K562 (cell line): ENCODE results near the gene DNMT3A. TPM values are rescaled to one million over a fixed set of nuclear protein-coding genes. Genes with fewer than 3 reads are reported as not detected.

ENCODE experiments used
- ATAC-seq: fragments of 200-7000 bp; cut with Tn5 transposase; 3 replicates; pipeline ENCODE4 v1.9.1; 2020; ENCODE audit warnings: moderate library complexity
- BruUV-seq: library from RNA; stranded (reverse); fragments of 400-500 nt; replicated peaks from 2 replicates; lab custom pipeline; 2021; lab: Mats Ljungman, UMichigan
- CTCF ChIA-PET: fragments of 300-600 bp; formaldehyde crosslinking; extraction: SDS; loops from one replicate; lab custom pipeline; 2021; ENCODE audit warnings: low intra/inter-chr PET ratio; lab: Yijun Ruan, JAX
- POLR2A ChIA-PET: fragments of 300-600, 350-650 bp; sonication (Branson Sonifier 250); formaldehyde crosslinking; extraction: SDS; loops from one replicate; lab custom pipeline; 2021; ENCODE audit warnings: antibody characterized with exemption, inconsistent platforms; lab: Yijun Ruan, JAX
- DNase-seq, 4 experiments: peaks; one replicate each; pipeline versions ENCODE4 v3.0.0 to v3.0.0-alpha.2; 2011 to 2018; ENCODE audit warnings: low spot score in 3 of 4, mixed read lengths in 3 of 4; ENCODE audit errors: extremely low read depth in 1 of 4
- FAIRE-seq: peaks from 2 replicates; lab custom pipeline; 2011; peaks lifted over from hg19 to GRCh38; lab: Jason Lieb, UNC
- H2AFZ ChIP-seq: 2 replicates; pipeline ENCODE4 v1.6.0; 2011; ENCODE audit warnings: low read depth, low read length, control low read depth, inconsistent platforms
- H3K27ac ChIP-seq: fragments of 200-600 bp; 3 replicates; pipeline ENCODE4 v1.8.0; 2011; ENCODE audit warnings: low read depth, mild to moderate bottlenecking, control low read depth, inconsistent platforms, low read length, moderate library complexity, mixed read lengths; ENCODE audit errors: extremely low read depth
- H3K27me3 ChIP-seq, 2 experiments: fragments of 300-600 bp in 1 of 2; 2 replicates in 1 of 2; 3 replicates in 1 of 2; pipeline versions ENCODE4 v1.6.0 to v1.8.0; 2011; ENCODE audit warnings: inconsistent platforms in 2 of 2, low read length in 2 of 2, mild to moderate bottlenecking in 1 of 2, mixed read lengths in 1 of 2, moderate library complexity in 1 of 2; ENCODE audit not compliant: control insufficient read depth in 2 of 2, insufficient read depth in 2 of 2
- H3K36me3 ChIP-seq: fragments of 300-600 bp; 3 replicates; pipeline ENCODE4 v1.8.0; 2011; ENCODE audit warnings: mild to moderate bottlenecking, low read length, inconsistent platforms; ENCODE audit not compliant: control insufficient read depth, insufficient read depth
- H3K4me1 ChIP-seq, 2 experiments: fragments of 200-600 bp in 1 of 2; replicated peaks in 1 of 2; 2 replicates in 1 of 2; 3 replicates in 1 of 2; pipeline versions ENCODE4 v1.5.1 to v1.8.0; 2011; ENCODE audit warnings: inconsistent platforms in 2 of 2, low read length in 2 of 2, mild to moderate bottlenecking in 1 of 2, mixed read lengths in 1 of 2, moderate library complexity in 1 of 2; ENCODE audit not compliant: control insufficient read depth in 2 of 2, insufficient read depth in 2 of 2
- H3K4me2 ChIP-seq: 2 replicates; pipeline ENCODE4 v1.6.1; 2011; ENCODE audit warnings: low read length, control low read depth, inconsistent platforms, mixed read lengths; ENCODE audit not compliant: insufficient read depth
- H3K4me3 ChIP-seq: fragments of 200-600 bp; sonication (generic), shearing (Covaris generic); 2 replicates; pipeline ENCODE4 v1.5.1; 2016; ENCODE audit warnings: control low read depth, inconsistent platforms
- H3K79me2 ChIP-seq: fragments of 200-600 bp; 3 replicates; pipeline ENCODE4 v1.8.0; 2011; ENCODE audit warnings: low read length, inconsistent platforms; ENCODE audit not compliant: control insufficient read depth, insufficient read depth
- H3K9ac ChIP-seq, 2 experiments: 2 replicates each; pipeline versions ENCODE4 v1.6.0 to v1.6.1; 2011; ENCODE audit warnings: low read depth in 2 of 2, low read length in 2 of 2, control low read depth in 1 of 2, inconsistent platforms in 1 of 2, mild to moderate bottlenecking in 1 of 2, mixed read lengths in 1 of 2; ENCODE audit not compliant: insufficient read depth in 1 of 2
- H3K9me1 ChIP-seq: one replicate; pipeline ENCODE4 v1.6.0; 2011; ENCODE audit warnings: inconsistent platforms, mild to moderate bottlenecking, low read length, moderate library complexity; ENCODE audit not compliant: control insufficient read depth, insufficient read depth
- H3K9me3 ChIP-seq: replicated peaks from 2 replicates; pipeline ENCODE4 v1.5.1; 2011; ENCODE audit warnings: low read depth, low read length, inconsistent platforms; ENCODE audit not compliant: control insufficient read depth, insufficient read depth
- H4K20me1 ChIP-seq: replicated peaks from 2 replicates; pipeline ENCODE4 v1.6.1; 2011; ENCODE audit warnings: low read length, inconsistent platforms, mixed read lengths; ENCODE audit not compliant: control insufficient read depth, insufficient read depth
- ARID4B ChIP-seq: sonication (generic); formaldehyde crosslinking; IDR thresholded peaks from 2 replicates; pipeline ENCODE4 v1.8.0; 2022; ENCODE audit warnings: mild to moderate bottlenecking, missing genetic modification reagents
- BDP1 ChIP-seq: IDR thresholded peaks from 3 replicates; pipeline ENCODE4 v1.6.1; 2011; ENCODE audit not compliant: insufficient read length, insufficient read depth
- HDAC8 ChIP-seq: fragments of 450-650 bp; IDR thresholded peaks from 2 replicates; pipeline ENCODE4 v1.6.1; 2016; ENCODE audit warnings: mild to moderate bottlenecking, missing genetic modification characterization, moderate library complexity, missing compliant biosample characterization
- HOXB6 ChIP-seq: fragments of 250-450 bp; sonication (Bioruptor Pico); IDR thresholded peaks from 2 replicates; pipeline ENCODE4 v1.5.1; 2022; ENCODE audit warnings: mild to moderate bottlenecking, borderline replicate concordance
- NCOA4 ChIP-seq: fragments of 450-650 bp; IDR thresholded peaks from 2 replicates; pipeline ENCODE4 v1.6.1; 2018; ENCODE audit warnings: mild to moderate bottlenecking; ENCODE audit not compliant: partially characterized antibody
- NFE2 ChIP-seq: IDR thresholded peaks from 2 replicates; pipeline ENCODE4 v1.6.1; 2014; ENCODE audit warnings: antibody characterized with exemption, low read depth
- PHB2 ChIP-seq: fragments of 450-650 bp; IDR thresholded peaks from 2 replicates; pipeline ENCODE4 v1.6.1; 2017; ENCODE audit warnings: low read depth
- SMARCB1 ChIP-seq: IDR thresholded peaks from 2 replicates; pipeline ENCODE4 v1.6.1; 2011; ENCODE audit warnings: improper control_type of control experiment, low read depth; ENCODE audit not compliant: insufficient read length
- ZBTB33 ChIP-seq: sonication (generic); formaldehyde crosslinking; IDR thresholded peaks from 2 replicates; pipeline ENCODE4 v1.8.1; 2023; ENCODE audit warnings: mild to moderate bottlenecking, missing genetic modification reagents
- ZC3H4 ChIP-seq: sonication (generic); formaldehyde crosslinking; IDR thresholded peaks from 2 replicates; pipeline ENCODE4 v1.9.0; 2021; ENCODE audit warnings: missing genetic modification reagents, borderline replicate concordance
- WGBS: fragments of 100-300 bp; shearing (Covaris generic); methylation state at CpG from one replicate; pipeline ENCODE4 v1.1.6; 2016; ENCODE audit warnings: low coverage, mixed read lengths; ENCODE audit not compliant: insufficient coverage; ENCODE audit errors: missing lambda C conversion rate; 5-methylcytosine and 5-hydroxymethylcytosine counted together
- in situ Hi-C: fragments of 300-500 bp; cut with MboI; formaldehyde crosslinking; loops from 4 replicates; pipeline ENCODE4 v1.15.0; 2018; ENCODE audit warnings: inconsistent platforms, mixed read lengths
- intact Hi-C: fragments of 100-400 bp; cut with micrococcal nuclease; formaldehyde crosslinking; loops from 2 replicates; pipeline ENCODE4 v1.14.2; 2022
- polyA plus RNA-seq, 8 experiments: library from polyadenylated mRNA; depleted of rRNA in 4 of 8; stranded (reverse) in 5 of 8; unstranded in 3 of 8; fragments of >200 nt; fragmentation: Nextera tagmentation in 2 of 8; fragmentation: Illumina TruSeq in 1 of 8; extraction: Ambion mirVana in 2 of 8; extraction: Trizol in 1 of 8; gene quantifications; 2 replicates each; pipeline versions ENCODE4 v1.2.1 to v1.2.3, GENCODE V29; 2011 to 2014; ENCODE audit warnings: inconsistent platforms in 1 of 8, missing spikeins in 1 of 8
- total RNA-seq, 7 experiments: library from RNA; depleted of rRNA in 6 of 7; stranded (reverse); fragments of >200 nt in 6 of 7; fragmentation: Illumina TruSeq in 2 of 7; extraction: Trizol in 2 of 7; gene quantifications; 2 replicates each; pipeline versions ENCODE4 v1.2.1 to v1.2.3, GENCODE V29; 2011 to 2021; ENCODE audit warnings: low replicate concordance in 1 of 7

The DNMT3A gene
- total and polyA plus RNA-seq, 9 of the 15 experiments (the other 6 are each of a cell fraction or from before 2014, with no cell fraction given): 3.0 to 16.0 (median 6.1) TPM

GRCh38 chr2:25328152-25329085 is 13.3 kb downstream of the DNMT3A start:
- BruUV-seq: no TSS peak
- TF ChIP-seq ARID4B (no peak), PHB2 (no peak), SMARCB1 (no peak), HOXB6 (CRISPR knock-in tag) (no peak), ZC3H4 (CRISPR knock-in tag) (no peak), BDP1 (no peak), NFE2 (no peak), ZBTB33 (CRISPR knock-in tag) (no peak), HDAC8 (tag) (no peak), NCOA4 (no peak)

More at GRCh38 chr2:25328152-25329085, 13.3 kb downstream of the DNMT3A start:
- Histone ChIP-seq H3K79me2 (no peaks in the 10 kb centered on the region), H2AFZ (no peak overlapping the region), H3K36me3 (no peaks in the 10 kb centered on the region), H3K9ac (0 out of 4 replicates have a peak overlapping the region, but pooled peaks of 1 of the 2 experiments have one; percentile 21), H3K27me3 (peaks cover 37 to 82% of the 10 kb centered on the region in 2 experiments), H3K27ac (no peak overlapping the region), H3K4me2 (no peak overlapping the region), H3K4me3 (no peak overlapping the region), H3K9me3 (no peaks in the 10 kb centered on the region; the same call in 1 of the 2 replicates), H3K4me1 (no peaks in the 10 kb centered on the region; a peak in 1 of 5 replicates), H4K20me1 (peaks cover 15% of the 10 kb centered on the region; the same call in 1 of the 2 replicates), H3K9me1 (no peaks in the 10 kb centered on the region)
- FAIRE-seq (no peak), ATAC-seq (no peak), DNase-seq (no peak)
- POLR2A ChIA-PET: interaction anchor here (0.6 to 0.7 kb wide), 2 partner anchors 71 to 854 kb away, joined by 3 to 4 read pairs; no protein-coding TSS in a partner anchor
- WGBS: 2% methylated on average over 24 of the region's 27 CpGs
- in situ Hi-C loops: no loop called here
- CTCF ChIA-PET: no interaction called here
- intact Hi-C loops: no loop called here
